Body of pancreas (tissue), 4 donors: ENCODE measurements around the gene MYO1E.

Experiments
- CTCF ChIP-seq, 7 experiments: fragments of 450-650 bp in 4 of 7; fragments of 200-600 bp in 3 of 7; sonication (generic) in 3 of 7; IDR thresholded peaks; one replicate each; pipeline ENCODE4 v1.5.1; 2016 to 2019; ENCODE audit warnings: antibody characterized with exemption in 7 of 7
- POLR2A ChIP-seq, 3 donors: fragments of 450-650 bp; IDR thresholded peaks; one replicate each; pipeline ENCODE4 v1.6.1; 2016; ENCODE audit warnings: antibody characterized with exemption in 3 of 3, mild to moderate bottlenecking in 2 of 3

DNA sequence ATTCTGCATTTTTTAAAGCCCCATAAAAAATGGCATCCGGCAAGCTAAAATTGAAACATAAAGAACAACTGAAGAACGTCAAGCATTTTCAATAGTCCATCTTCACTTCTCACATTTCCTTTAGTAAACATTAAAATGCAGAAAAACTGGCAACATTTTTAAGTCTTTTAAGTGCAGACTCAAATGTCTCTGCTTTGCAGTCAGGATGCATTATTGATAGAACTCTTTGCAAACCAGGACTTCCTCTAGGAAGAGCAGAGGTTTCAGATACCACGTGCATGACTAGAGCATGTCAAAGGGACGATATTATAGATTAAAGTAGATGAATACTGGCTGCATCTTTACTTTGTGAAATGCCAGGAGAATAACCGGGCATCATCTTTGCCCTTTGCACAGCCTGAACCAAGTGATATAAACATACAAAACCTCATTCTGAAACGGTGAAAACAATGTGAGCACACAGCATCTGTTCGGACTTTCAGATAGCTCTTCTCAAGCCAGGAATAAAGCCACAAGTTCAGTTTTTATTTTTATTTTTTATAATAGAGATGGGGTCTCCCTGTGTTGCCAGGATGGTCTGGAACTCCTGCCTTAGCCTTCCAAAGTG, 101.0 kb downstream of the MYO1E start:
- TF ChIP-seq CTCF (IDR thresholded peaks at IDR 0.05) (no peak), POLR2A (IDR thresholded peaks at IDR 0.05) (no peak)
